NCI-H146 (cell line): ENCODE measurements around the gene SPEF1.
A peak's percentile ranks its signal among the peaks of the same experiment; 100 is the strongest.

Experiments used
- DNase-seq: peaks from one replicate; lab custom pipeline; 2025; lab: John Stamatoyannopoulos, UW

Gene SPEF1

GRCh38 chr20:3765171-3765882 lies 15.9 kb downstream of the SPEF1 start:
- DNase-seq: no peak

GRCh38 chr20:3764659-3765058 lies 16.6 kb downstream of the SPEF1 start:
- no peak for DNase-seq

GRCh38 chr20:3763671-3764601 lies 17.3 kb downstream of the SPEF1 start:
- DNase-seq: no peak

- no peak for DNase-seq
Measured at GRCh38 chr20:3760655-3761348, 20.4 kb downstream of the SPEF1 start.

DNA sequence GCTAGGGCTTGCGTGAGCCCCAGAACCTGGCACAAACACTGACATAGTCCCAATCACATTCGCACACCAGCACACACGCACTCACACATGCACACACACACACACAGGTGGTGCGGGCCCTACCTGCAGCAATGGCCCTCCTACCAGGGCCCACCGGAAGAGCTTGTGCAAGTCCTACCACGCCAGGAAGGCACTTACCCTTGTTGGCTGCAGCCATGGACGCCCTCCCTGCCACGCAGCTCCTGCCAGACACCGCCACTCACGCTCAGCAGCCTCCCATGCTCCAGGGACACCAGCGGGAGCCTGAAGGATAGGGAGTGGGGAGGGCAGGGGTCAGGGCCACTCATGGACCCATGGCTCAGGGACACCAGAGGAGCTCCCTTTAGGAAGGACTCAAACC lies 21.4 kb downstream of the SPEF1 start:
- no peak for DNase-seq

DNA sequence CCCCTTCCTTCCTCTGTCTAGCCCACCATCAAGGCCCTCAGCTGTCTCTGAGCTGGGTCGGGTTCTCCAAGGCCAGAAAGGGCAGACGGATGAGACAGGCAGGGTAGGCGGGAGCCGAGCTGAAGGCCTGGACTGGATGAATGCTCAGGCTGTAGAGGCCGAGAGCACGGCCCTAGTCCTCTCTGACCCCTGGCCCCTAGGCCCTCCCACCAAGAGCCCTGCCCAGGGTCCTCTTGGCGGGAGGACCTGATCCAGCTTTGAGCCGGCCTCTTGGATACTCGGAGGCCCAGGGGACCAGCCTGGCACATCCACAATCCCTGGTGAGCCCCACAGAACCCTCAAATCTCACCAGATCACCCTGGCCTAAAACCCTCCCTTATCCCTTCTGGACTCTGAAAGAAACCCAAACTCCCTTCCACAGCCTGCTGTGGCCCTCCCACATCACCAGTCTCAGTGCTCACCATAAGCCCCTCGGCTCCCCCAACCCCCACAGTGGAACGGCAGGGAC lies 21.9 kb downstream of the SPEF1 start:
- DNase-seq: no peak

DNA sequence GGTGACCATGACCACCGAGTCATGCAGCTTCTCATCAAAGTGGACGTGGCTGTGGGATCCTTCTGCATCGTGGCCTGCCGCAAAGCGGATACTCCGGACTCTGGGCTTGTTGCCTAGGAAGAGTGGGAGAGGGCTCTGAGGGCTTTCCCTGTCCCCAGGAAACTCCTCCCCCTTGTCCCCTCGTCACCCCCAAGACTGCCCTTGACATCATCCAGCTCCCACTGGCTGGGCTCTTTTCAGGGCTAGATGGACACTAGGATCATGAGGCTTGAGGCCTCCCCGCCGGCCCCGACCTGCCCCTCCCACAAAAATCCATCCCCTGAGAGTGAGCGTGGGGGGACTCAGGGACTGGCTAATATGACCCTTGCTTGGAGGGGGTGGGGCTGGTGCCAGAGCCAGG lies 22.7 kb downstream of the SPEF1 start:
- DNase-seq: no peak

- no peak for DNase-seq
Measured at GRCh38 chr20:3757268-3757667, 24.0 kb downstream of the SPEF1 start.

DNA sequence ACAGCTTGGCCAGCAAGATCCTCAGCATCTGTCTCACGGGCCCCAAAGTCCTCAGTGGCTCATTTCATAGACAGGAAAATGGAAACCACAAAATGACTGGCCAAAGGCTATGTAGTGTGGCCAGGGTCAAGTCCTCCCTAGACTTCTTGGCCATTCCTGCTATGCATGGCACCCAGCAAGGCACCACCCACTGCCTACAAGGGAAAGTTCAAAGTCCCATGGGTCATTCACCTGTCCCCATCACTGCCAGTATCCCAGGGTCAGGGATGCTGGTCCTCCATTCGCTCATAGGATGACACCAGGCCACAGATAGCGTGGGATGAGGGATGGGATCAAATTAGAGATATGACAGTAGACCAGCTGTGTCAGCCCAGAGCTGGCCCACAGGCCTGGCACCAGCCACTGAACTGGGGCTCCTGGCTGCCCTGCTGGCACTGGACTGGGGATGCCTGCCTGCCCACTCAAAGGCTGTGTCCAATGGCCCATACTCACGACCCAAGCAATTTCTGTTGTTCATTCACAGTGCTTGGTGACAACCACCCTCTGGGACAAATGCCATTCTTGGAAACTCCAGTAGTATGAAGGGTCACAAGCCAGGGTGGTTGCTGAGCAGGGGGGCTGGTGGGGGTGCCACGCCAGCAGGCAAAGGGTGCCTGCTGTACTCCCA lies 25.3 kb downstream of the SPEF1 start:
- DNase-seq: no peak

DNA sequence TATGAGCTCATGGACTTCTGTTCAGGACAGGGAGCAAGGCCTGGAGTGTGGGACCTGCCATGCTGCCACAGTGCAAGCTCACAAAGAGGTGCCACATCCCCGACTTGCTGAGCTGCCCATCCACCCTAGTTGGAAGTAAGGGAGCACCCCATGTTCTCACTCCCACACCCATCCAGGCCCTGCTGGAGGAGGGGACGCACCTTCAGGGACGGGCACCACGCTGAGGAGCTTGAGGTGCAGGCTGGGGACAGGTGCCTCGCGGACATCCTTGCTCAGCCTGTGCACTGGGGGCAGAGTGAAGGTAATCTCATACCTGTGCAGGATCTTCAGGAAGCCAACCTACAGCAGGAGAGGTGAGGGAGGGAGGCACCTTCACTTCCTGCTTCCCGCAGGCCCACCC lies 26.0 kb downstream of the SPEF1 start:
- DNase-seq: no peak

- no peak for DNase-seq
Measured at GRCh38 chr20:3754276-3754630, 27.0 kb downstream of the SPEF1 start.

DNA sequence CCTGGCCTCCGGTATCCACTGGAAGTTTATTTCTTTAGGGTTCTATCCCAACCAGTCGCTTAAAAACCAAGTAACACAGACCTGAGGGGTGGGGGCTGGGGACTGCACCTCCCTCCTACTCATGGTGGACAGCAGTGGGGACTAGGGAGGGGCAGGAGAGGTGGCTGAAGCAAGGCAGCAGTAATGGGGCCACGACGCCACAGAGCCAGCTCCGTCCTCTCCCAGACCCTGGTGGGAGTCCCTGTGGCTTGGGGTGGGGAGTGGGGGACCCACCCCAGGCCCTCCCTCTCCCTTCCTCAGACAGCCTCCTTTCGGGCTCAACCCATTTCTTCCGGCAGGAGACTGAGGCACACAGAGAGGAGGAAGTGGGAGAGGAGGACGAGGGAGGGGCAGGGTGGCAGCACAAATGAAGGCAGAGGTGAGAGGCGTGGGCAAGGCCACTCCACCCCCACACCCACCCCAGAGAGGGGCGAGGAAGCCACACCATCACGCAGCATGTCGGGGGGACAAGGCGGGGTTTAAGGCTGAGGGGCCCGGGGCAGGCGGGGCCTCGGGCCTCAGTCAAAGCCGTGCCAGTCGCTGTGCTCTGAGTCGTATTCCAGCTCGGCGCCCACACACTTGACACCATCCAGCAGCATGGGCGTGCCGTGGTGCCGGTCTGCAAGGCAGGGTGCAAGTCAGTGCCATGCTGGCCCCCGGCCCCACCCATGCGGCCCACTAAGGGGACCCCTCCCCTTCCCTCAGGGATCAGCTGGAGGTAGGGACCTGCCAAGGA lies 27.6 kb downstream of the SPEF1 start:
- DNase-seq: no peak

- DNase-seq: peak; percentile 54
Measured at GRCh38 chr20:3753098-3753497, 28.1 kb downstream of the SPEF1 start.

- DNase-seq: no peak
Measured at GRCh38 chr20:3752386-3752759, 28.9 kb downstream of the SPEF1 start.

GRCh38 chr20:3751675-3752385 lies 29.4 kb downstream of the SPEF1 start:
- peak; percentile 74 for DNase-seq

- DNase-seq: no peak
Measured at GRCh38 chr20:3751305-3751674, 30.0 kb downstream of the SPEF1 start.

DNA sequence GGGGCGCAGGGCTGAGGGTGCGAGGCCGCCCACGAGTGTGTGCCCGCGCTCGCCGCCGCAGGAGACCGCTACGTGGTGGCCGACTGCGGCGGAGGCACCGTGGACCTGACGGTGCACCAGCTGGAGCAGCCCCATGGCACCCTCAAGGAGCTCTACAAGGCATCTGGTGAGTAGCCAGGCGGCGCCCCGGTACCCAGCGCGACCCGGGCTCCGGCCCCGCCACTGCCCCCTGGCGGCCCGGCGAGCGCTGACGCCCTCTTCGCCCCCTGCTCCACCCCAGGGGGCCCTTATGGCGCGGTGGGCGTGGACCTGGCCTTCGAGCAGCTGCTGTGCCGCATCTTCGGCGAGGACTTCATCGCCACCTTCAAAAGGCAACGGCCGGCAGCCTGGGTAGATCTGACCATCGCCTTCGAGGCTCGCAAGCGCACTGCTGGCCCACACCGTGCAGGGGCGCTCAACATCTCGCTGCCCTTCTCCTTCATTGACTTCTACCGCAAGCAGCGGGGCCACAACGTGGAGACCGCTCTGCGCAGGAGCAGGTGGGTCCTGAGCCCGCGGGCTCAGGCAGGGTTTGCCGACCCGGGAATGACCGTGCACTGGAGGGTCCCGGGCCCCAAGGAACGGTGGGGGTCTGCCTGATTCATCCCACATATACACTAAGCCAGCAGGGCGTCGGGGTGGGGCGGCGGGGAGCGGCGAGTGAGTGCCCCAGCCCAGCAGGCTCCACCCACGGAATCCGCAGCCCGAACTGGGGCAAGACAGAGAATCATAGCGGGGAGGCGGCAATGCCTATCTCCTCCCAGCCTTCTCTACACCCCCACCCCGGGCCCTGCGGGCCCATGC lies 31.3 kb downstream of the SPEF1 start:
- peak; percentile 77 for DNase-seq

DNA sequence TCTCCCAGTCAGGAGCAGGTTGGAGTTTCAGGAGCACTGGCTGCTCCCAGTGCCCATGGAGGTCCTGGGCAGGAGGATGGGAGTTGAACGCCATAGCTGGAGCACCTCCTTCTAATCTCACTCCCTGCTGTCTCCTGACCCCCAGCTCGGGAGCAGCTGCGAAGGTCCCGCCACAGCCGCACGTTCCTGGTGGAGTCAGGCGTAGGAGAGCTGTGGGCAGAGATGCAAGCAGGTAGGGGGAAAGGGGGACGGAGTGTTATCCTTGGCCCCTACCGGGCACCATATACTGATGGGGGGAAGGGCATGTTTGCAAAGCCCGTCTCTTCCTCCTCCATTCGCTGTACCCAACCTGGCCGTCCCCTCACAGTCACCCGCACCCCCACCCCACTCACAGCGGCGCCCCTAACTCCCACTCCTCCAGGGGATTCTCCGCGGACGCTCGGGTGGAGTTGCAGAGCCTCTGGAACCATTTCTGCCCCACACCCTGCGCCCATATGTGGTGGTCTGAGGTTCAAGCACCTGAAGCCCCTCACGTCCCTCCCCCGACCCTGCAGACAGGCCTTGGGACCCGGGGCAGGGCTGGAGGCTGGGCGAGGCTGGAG lies 32.1 kb downstream of the SPEF1 start:
- no peak for DNase-seq

- DNase-seq: no peak
Measured at GRCh38 chr20:3748073-3748472, 33.2 kb downstream of the SPEF1 start.
